HG03280 (cell line): ENCODE data around the gene TIMM23.
"Not testable (repeated sequence)": the region's sequence is repeated elsewhere in the genome, so short reads cannot be mapped to it uniquely, and the experiment has no call there.

Experiments used
- ATAC-seq: cut with Tn5 transposase; IDR thresholded peaks from one replicate; pipeline ENCODE4 v1.9.1; 2021; ENCODE audit warnings: mild to moderate bottlenecking, moderate library complexity; ENCODE audit not compliant: unreplicated experiment

The TIMM23 gene

DNA sequence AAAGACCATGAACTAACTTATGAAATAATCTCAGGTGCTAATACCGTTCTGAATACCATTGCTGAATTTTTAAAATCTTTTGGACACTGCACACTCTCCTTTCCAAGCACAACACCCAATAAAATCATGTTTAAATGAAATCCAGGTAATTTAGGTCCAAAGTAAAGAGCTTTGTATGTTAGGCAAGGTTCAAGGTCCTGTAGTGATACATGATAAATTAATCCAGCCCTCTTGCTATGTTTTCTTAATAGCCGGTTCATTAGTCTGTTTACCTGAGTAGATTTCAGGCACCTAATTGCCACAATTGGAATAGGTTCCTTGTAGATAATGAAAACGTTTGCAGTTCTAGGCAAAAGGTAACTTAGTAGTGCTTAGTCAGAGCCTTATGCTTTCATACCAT, 13.3 kb downstream of the TIMM23 start:
- ATAC-seq = not testable (repeated sequence)

DNA sequence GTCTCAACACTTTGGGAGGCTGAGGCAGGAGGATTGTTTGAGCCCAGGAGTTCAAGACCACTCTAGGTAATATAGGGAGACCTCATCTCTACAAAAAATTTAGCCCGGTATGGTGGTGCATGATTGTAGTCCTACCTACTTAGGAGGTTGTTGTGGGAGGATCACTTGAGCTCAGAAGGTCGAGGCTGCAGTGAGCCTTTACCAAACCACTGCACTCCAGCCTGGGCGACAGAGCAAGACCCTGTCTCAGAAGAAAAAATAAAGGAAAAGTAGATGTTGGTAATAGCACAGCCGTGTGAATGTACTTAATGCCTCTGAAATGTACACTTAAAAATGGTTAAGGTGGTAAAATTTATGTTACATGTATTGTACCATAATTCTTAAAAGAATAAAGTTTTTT, 25.3 kb downstream of the TIMM23 start:
- no peak for ATAC-seq

DNA sequence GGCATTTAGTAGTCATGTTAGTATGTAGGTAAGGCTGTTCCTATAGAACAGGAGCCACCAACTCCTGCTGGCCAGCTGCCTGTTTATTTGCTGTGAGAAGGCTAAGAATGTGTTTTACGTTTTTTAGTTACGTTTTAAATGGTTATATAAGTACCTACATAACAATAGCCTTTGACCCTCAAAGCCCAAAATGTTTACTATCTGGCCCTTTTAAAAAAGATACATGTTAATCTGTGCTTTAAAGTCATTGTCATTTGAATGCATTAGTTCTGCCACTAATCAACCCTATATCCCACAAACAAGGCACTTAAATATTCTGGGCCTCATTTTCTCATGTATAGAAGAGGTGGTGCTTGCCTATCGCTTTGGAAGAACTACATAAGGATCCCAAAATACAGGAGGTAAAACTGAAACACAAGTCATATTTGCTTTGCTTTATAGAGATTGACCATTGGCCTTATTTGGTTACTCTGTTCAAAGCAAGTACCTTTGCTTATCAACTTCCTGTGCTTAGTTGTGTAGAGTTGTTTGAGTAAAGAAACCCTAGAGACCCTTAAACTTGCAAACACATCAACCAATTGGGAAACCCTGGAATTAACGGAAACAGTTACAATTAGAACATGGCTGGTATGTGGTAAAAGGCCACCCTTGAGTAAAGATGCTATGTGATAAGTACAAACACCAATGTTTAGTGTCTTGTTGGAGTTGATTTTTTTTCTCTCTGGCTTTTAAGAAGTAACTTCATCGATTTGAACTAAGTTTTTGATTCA, 25.9 kb downstream of the TIMM23 start:
- ATAC-seq = no peak

DNA sequence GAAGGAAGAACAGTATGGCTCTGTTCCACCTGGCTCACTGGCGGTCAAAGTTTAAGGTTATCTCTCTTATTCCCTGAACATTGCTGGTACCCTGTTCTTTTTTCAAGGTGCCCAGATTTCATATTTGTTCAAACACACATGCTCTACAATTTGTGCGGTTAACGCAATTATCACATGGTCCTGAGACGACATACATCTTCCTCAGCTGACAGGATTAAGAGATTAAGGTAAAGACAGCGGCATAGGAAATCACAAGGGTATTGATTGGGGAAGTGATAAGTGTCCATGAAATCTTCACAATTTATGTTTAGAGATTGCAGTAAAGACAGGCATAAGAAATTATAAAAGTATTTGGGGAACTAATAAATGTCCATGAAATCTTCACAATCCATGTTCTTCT, 27.7 kb downstream of the TIMM23 start:
- not testable (repeated sequence) for ATAC-seq

DNA sequence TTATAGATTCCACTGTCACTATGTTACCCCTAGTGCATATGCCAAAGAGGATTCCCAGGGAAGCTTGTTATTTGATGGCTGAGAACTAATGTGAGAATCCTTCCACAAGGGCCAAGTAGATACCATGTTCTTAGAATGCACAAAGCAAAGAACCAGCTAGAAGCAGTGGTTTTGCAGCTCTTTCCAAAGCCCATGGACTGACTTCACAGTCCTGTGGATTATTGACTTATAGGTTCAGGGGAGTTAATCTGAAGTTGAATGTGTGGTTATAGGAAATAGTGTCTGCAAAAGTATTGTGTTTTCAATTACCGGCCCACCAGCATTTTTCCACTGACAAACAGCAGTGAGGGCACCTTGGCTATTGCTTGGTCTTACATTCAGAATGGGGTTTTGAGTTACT, 28.2 kb downstream of the TIMM23 start:
- ATAC-seq = no peak

DNA sequence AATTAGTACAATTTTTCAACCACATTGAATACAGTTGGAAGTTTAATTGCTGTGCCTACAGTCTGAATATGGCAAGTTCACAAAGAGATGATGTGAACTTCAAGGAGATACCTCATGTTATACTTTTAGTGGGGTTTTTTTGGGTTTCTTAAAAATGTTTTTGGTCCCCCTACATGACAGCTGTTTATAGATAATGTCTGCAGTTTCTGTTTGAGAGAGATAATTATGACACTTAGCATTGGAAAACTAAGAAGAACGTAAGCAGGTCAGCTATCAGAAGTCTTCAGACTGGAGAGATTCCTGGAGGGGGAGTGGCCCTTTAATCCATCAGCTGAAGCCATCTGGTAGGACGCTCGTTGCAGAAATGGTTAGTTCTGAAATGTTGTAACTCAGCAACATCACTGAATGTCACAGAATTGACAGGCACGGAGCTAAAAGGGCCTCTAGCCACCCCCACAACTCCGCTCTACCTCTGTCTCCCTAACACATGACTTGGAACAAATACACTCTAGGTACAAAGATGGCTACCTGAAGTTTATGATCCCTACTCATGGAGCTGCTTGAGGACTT, 29.0 kb downstream of the TIMM23 start:
- ATAC-seq = no peak

DNA sequence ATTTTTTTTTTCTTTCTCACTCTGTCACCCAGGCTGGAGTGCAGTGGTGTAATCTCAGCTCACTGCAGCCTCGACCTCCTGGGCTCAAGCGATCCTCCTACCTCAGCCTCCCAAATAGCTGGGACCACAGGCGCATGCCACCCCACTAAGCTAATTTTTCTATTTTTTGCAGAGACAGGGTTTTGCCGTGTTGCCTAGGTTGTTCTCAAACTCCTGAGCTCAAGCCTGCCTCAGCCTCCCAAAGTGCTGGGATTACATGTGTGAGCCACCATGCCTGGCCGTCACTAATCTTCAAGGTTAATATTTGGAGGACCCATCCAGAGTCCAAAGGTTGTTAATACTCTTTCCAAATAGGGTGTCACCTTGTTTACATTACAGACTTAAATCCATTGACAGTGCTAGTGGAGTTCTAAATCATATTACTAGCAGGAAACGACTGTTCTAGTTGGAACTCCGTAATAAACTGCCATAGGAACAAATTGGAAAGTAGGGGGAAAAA, 29.9 kb downstream of the TIMM23 start:
- ATAC-seq = not testable (repeated sequence)

DNA sequence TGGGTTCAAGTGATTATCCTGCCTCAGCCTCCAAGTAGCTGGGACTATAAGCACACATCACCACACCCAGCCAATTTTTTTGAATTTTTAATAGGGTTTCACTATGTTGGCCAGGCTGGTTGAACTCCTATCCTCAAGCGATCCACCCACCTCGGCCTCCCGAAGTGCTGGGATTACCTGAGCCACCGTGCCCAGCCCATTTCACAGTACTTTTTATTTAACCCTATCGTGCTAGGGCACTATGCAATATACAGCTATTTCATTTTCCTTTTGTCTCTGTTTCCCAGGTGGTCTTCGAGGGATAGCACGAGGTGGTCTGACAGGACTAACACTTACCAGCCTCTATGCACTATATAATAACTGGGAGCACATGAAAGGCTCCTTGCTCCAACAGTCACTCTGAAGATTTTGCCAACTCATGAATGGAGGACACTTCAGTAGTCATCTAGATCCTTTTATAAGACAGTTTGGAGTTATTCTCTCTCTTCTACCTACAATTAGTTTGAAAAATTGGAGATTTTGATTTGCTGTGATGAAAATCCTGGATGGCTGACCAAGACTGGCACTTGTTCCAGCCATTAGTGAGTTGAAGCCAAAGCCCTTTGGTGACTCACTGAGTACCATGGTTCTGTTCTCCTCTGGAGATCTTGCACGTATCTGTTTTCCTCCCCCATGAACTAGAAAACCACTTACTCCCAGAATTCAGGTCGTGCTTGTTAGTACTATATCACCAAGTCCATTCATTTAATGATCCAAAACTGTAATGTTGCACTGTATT, 30.8 kb downstream of the TIMM23 start:
- no peak for ATAC-seq

DNA sequence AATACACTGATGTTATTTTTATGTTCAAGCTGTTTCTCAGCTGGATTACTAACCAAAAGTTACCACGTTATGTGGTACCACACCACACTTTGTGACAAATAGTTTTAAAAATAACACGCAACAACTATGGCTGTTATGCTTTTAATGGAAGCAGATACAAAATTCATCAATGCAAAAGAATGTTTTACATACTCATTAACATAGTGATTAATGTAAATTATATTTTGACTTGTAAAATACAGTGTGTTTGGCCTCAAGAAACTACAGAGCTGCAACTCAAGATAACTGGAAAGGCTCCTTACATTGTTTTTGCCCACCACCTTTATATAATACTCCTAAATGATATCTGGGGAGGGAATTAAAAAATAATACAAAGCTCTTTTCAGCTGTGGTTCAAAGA, 32.7 kb downstream of the TIMM23 start:
- no peak for ATAC-seq

DNA sequence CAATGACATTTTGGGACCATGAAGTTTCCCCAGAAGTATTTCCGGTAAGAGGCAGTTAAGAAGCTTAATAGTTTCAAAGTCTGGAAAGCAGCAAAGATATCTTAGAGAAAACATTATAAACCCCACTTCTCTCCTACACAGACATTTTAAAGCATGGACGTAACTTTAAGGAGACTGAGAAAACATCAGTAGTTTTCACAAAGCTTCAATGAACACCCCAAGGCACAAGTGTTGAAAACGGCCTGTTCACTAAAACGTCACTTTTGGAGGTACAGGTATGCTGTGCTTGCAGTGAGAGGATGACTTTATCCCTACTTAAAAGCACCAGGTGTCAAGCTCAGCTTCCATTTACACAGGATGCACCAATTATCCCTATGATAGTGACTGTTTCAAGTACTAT, 33.1 kb downstream of the TIMM23 start:
- no peak for ATAC-seq

DNA sequence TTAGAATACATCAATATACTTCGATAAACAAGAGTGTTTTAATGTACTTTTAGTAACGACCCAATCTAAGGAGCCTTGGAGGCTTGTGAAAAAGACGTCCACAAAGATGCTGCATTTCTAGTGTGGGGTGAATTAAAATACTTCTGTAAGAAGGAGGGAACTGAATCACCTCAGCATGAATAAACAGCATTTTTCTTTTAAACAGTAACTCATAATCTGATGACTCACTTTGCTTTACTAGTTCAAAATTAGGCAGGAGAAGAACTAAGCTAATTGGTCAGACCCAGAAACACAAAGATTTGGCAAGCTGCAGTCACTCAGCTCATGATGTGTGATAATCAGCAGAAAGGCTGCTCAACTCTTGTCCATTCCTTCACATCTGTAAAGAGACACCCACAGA, 33.9 kb downstream of the TIMM23 start:
- ATAC-seq = no peak

DNA sequence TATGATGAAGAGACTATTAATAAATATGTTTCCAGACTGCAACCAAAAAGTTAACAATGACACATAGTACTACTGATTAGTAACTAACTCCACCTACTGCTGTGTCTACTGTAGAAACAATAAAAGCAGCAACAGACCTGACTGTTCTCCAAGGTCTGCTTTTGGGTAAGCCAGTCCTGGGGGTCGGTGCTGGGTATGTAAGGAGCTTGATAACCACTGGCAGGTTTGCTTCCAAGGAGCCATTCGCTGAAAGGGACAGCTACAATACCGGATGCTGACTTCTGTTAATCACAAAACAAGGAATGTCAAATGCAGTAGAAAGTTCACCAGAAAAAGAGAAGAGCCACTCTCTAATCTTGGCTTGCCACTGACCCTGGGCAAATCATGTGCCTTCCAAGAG, 40.5 kb downstream of the TIMM23 start:
- ATAC-seq = no peak

DNA sequence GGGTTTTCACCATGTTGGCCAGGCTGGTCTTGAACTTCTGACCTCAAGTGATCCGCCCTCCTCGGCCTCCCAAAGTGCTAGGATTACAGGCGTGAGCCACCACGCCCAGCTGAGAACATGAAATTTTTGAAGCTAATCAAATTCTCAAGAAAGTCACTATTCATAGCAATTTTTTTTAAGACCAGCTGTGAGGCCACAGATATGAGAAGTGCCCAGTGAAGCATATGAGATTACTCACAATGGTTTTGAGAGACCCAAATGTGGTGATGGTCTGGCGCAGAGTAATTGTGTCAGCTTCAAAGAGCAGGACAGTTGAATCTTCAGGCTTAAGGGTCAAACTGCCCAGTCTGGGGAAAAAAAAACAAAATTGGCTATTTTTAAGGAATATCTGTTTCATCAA, 41.9 kb downstream of the TIMM23 start:
- no peak for ATAC-seq

DNA sequence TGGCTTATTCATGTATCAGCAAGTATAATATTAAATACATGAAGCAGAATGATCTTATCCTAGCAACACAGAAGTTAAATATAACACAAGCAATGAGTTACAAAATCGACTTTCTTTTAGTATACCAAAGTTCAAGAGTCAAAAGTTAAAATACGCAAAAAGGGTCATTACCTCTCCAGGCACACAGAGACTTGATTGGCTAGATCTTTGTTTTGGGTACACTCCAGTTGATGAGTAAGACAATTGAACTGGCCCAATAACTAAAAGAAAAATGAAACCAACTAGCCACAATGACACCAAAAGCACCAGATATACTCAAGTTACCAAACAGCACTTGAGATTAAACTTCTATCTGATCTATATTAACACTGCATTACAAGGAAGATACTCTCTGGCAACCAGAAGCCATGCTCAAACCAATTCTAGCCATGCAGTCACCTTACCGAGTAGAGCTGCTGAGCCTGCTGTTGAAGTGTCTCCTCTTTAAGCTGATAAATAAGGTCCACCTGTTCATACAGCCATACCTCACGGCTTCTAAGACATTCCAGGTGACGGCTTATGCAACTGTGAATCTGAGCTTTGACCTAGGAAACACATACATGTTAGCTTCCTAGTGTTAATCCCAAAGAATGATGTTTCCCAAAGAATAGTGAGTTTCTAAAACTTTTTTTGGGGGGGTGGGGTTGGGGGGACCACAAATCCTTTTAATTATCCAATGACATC, 42.6 kb downstream of the TIMM23 start:
- no peak for ATAC-seq

DNA sequence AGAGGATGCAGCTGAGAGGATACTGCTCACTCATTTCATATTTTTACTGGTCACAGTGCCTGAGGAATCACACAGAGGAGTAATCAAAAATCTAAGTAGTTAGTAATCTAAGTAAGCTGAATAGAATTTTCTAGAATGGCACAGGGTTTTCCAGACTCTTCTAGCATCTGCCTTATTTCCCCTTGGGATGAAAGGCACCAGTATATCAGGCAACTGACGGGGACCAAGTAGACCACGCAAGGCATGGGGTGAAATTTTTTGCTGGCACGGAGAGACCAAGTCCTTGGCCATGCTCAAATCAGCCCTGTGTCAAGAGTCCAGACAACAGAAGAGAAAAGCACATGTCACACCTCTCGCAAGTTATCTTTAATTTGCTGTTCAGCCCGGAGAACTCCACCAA, 43.9 kb downstream of the TIMM23 start:
- ATAC-seq = no peak

DNA sequence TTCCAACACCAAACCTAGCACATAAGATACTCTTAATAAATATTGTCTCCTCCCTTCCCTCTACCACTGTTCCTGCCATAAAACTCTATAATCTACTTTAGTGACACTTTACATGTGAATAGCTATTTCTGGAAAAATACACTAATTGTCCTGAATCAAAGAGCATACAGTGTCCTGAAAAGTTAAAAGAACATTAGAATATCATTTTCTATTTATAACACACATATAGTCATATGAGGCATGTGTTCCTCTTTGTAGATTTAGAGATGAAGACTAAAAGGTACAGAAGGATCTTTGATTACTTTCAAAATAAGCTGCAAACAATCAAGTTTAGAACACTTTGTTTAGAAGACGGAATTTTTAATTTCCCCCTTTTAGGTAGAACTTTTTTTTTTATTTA, 44.5 kb downstream of the TIMM23 start:
- no peak for ATAC-seq

DNA sequence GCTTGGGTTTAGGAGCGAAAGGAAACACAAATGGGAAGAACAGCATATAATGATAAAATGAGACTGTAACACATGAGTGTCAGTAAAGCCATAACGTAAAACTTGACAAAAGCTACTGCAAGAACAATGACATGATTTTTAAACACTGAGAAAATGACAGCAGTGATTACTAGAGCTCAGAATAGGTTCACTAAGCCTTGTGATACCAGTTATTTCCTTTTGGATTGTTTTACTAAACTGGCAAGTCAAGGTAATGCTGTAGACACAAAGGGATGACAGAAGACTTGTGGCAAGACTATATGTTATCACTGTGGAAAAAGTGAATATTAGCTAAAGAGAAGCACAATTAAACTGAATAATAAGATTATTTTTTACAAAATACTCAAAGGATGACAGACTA, 45.4 kb downstream of the TIMM23 start:
- ATAC-seq = no peak

DNA sequence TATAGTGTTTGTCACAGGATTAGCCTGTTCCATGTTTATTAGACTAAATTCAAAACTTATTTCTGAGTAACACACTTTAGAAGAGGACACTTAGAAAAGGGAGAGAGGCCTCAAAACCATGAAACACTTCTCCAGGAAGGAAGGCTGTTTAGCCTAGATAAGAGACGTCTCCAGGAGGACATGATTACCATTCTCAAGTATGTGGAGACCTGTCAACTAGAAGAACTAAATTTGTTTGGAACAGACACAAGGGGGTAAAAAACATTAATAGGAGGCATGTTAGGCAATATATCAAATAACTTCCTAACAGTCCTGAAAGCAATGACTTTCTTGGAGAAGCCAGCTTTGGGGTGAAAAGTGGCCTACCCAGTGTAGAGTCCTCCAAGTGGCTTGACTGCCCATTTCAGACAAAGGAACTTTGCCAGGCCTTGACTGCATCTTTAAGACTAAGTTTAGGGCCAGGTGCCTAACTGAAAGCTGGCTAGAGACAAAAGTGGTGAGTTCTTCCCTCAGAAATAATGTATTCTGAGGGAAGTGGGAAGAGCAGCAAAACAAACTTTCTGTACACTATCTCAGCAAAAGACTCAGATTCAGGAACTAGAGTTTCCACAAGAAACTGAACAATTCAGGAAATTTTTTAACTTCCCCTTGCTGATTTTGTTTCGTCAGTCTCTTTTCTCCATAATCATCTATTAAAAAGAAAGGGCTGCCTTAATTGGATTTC, 46.3 kb downstream of the TIMM23 start:
- ATAC-seq = no peak

DNA sequence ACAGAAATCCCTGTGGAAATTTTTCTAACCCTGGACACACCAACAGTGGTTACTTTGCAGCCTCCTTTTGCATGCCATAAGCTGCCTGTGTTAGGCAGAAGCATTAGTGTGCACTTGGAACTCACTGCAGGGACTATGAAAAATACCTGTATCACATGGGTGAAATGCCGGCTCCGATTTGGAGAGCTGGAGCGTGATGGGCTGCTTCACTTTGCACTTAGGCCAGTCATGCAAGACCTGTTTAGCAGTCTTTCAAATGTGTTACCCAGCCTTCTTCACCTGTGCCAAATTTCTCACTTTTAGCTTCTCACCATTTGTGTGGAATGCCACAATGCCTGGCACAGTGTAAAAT, 46.9 kb downstream of the TIMM23 start:
- no peak for ATAC-seq

DNA sequence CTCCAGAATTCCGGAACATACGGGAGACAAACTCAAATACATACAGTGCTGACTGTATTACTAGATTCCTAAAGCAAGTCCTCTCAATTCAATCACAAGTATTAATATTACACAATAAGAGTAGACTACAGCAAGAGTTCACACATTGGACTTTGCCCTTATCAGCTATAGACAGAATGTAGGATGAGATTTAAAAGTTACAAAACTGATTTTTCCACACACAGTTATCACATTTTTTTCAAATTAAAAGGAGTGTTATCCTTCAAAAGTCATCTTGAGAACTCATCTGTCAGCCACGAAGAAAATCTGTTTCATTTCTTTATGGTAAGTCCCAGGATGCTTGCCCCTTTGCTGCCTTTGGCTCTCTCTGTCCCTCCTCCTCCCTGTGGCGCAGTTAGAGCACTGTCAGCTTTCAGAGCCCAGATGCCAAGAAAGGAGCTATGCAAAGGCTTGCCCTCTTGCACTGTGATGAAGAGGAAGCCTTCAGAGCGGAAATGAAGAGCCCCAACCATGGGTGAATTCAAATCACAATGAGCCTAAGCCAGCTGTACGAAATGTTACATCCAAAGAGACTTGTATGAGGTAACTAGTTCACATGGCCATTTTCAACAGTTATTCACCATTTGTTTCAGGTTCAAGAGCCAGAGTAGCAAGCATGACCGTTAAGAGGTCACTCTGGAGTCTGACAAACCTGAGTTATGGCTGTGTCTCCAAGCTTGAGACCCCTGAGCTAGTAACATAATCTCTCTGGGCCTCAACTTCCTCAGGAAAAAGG, 47.5 kb downstream of the TIMM23 start:
- ATAC-seq = no peak
